GM18861 (cell line): ENCODE results near the gene SARDH.

Source experiments
- ATAC-seq: cut with Tn5 transposase; IDR thresholded peaks from one replicate; pipeline ENCODE4 v1.9.1; 2021; ENCODE audit not compliant: unreplicated experiment

Gene SARDH

DNA sequence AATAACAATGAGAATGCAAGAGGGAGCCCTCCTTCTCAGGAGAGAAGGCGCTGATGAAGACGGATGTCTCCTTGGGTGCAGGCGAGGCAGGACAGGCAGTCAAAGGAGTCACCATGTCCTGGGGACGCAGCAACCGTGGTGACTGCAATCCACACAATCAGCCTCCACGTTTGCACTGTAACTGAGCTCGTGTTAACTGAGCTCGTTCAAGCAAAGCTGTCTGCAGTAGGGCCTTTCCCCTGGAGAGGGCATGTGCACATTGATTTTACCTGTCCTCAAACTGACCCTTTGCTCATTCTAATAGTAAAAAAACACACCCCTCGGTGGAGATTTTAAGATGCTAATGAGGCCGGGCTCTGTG, 2.8 kb downstream of the SARDH start:
- ATAC-seq = no peak

DNA sequence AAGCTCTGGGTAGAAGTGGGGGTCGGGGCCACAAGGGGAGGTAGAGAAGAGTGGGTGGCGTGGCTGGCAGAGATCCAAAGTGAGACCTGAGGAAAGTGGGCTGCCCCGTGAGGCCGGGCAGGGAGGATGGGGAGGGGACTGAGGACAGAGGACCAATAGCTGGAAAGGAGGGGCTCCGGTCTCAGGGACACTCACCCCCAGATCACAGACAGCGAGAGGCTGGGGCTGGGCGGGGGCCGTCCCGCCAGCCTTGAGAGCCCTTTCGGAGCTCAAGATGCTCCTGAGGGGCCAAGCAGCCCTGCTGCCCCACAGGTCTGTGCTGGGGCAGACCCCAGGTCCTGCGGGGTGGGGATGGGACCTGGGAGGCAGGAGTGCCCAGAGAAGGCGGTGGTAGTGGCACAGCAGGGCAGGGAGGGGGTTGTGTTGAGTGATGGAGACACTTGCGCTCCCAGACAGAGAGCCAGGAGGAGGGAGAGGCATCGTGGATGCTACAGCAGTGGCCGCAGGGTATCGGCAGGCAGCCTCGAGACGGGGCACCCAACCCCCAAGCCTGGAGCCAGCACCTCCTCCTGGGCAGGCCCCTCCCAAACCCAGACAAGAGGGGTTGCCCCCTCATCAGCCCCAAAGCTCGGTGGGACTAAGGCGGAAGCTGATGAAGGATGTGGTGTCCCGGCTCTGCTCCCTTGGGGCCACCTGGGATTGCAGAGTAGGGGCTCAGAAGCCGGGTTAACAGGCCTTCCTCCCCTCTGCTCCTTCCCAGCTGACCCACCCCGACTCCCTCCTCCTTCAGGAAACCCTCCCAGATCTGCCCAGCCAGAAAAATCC, 3.4 kb downstream of the SARDH start:
- ATAC-seq = no peak

DNA sequence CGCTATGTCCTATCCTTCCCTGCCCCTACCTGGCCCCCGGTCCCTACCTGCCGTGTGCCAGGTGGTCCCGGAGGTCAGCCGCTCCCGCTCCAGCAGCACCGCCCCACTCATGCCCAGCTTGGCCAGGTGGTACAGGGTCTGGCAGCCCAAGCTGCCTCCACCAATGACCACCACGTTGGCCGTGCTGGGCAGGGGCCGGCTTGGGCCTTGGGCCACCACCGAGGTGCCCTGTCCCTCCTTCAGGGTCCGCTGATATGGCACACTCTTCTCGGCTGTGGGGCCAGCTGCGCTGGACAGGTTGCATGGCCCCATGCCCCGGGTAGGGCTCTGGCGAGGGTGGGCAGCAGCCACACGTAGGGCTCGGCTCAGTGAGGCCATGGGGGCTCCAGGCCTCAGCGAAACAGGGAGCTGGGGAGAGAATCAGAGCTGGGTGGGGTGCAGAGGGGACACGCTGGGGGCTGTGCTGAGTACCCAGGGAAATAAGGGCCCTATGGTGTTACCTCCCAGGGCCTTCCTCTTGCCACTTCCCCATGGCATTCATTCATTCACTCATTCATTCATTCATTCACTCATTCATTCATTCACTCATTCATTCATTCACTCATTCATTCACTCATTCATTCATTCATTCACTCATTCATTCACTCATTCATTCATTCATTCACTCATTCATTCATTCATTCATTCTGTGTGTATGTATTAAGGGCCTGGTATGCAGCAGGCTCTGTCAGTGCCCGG, 4.2 kb downstream of the SARDH start:
- ATAC-seq = no peak

DNA sequence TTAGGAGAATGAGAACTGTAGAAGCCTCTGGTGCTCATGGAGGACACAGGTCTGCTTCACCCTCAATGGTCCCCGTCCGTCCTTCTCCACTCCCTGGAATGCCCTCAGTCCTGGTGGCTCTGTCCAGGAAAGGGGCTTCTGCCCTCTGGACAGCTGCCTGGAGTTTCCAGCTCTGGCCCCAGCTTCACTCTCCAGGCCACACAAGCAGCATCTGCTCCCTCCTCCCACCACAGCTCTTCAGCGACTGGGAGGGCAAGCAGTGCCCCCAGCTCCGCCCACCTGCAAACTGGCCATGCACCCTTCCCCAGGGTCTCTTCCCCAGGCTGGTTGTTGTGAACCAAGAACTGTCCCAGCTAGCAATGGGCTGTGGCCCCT, 4.7 kb downstream of the SARDH start:
- ATAC-seq = no peak

DNA sequence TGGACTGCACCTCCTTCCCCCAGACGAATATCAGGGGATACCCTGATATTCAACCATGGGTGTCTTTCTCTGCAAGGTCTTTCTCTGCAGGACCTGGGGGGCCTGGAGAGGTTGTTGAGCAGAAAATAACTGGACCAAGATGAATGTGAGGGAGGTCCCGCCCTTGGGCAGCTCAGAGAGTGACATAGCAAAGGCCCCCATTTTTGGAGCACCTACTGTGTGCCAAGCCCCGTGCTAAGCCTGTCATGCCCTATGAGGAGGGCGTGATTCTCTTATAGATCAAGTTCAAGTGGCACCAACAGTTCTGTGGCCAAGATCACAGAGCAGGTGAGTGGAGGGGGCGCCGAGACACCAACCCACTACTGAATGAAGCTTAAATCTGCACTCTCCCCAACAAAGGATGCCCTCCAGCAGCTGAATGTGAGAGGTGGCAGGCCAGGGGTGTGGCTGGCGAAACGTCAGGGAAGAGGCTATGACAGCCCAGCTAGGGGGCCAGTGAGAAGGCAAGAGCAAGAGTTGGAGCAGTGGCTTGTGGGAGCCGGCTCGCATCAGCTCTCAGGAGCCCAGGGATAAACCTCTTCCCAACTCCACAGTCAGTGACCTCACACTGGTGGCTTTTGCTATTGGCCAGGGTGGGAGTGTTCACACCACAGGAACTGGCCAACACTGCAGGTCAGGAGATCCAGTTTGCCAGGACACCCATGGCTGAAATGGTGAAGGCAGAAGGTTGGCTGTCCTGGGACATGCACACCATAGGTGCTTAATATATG, 5.3 kb downstream of the SARDH start:
- no peak for ATAC-seq

DNA sequence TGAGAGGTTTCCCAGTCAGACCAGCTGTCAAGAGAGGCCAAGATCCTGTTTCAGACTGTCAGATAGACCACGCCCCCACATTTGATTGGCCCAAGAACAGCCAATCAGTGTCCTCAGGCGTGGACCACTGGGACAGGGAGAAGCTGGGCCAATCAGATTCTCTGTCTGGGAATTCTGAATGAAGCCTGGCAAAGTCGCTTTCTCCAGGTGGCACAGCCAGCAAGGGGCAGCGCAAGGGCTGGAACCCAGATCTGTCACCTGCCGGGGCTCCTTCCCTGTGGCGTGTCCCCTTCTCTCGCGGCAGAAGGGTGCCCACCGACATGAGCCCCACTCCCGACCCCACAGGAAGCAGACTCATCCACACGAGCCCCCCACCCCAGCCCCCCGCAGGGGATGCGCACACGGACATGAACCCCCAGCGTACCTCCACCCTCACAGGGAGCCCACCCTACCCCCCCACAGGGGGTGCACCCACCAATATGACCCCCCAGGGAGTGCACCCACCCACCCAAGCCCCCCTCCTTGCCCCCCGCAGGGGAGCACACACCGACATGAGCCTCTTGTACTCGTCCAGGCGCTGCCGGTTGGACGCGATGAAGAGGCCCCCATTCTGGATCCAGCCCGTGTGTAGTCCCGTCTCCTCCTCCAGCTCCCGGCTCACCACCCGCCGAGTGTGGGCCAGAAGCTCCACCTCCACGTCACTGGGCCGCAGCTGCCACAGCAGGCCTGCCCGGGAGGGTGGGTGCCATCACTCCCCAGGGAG, 6.1 kb downstream of the SARDH start:
- no peak for ATAC-seq

DNA sequence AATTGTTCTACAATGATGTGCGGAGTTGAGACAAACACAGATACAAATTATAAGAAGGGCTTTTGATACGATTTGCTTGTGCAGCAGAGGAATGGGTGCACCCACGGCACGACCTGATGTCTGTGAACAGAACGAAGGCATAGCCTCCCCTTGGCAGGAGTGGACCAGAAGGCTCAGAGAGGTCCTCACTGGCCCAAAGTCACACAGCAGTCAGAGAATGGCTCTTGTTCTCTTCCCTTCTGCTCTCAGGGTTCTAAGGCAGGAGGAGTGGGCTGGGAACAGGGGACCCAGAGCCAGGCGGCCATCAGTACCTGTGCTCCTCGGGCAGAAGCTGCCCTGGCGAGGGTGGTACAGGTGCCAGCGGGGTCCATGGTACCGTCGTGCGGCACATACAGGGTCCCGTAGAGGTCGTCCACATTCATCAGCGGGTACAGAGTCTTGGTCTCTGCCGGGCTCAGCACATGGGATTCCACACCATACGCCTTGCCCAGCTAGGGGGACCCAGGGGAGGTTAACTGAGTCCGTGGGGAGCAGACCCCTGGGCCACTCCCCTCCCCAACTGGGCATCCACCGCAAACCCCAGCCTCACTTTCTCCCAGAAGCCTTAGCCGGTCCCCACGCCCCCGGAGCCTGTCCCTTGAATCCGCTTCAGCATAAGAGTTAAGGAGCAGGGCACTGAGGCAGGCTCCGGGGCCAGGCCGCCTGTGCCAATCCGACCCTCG, 7.0 kb downstream of the SARDH start:
- ATAC-seq = no peak

DNA sequence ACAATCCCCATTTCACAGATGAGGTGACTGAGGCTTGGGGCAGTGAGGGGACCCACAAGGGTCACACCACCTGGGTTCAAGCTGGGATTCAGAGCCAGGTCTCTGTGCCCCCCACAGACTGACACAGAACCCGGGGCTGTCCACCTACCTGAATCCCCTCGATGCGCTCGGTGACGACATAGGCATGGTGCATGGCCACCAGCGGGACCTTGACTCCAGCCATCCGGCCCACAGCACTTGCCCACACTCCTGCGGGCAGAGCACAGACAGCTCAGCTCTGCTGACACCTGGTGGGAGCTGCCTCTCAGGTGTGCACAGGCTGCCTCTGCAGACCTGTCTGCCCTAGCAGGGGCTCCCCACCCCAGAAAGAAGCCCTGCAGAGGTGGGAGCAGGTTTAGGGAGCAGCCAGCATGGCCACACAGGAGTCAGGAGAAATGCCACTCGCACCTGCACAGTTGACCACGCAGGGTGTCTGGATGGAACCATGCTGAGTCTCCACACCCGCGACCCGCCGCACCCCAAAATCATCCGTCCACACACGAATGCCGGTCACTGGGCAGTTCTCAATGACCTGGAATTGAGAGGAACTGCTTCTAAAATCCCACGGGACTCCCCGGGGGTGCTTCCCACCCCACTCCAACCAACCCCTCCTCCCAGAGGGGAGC, 8.4 kb downstream of the SARDH start:
- ATAC-seq = no peak

DNA sequence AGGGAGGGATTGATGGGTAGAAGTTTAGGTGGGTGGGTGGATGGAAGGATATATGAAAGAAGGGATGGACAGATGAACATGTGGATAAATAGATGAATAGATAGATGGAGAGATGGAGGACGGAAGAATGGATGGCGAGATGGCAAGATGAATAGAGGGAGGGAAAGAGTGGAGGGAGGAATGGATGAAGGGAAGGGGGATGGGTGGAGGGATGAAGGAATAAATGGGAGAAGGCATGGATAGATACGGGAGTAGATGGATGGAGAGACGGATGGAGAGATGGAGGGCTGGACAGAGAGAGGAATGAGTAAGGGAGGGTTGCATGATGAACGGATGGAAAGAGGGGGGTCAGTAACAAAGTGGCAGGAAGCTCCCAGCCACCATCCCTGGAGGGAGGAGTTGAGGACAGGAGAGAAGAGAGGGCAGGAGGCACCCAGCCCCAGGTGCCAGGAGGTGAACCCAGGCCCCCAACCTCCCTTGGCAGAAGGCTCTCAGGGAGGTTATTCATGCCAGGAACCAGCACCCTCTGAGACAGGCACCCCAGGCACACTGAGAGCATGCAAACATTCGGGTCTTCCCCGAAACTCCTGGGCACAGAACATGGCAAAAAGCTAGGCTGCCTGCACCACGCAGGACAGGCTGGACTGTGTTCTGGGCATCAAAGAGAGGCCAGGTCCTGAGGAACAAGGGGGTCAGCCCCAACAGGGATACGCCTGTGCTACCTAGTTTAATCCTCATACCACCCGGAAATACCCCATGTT, 9.1 kb downstream of the SARDH start:
- ATAC-seq = no peak

DNA sequence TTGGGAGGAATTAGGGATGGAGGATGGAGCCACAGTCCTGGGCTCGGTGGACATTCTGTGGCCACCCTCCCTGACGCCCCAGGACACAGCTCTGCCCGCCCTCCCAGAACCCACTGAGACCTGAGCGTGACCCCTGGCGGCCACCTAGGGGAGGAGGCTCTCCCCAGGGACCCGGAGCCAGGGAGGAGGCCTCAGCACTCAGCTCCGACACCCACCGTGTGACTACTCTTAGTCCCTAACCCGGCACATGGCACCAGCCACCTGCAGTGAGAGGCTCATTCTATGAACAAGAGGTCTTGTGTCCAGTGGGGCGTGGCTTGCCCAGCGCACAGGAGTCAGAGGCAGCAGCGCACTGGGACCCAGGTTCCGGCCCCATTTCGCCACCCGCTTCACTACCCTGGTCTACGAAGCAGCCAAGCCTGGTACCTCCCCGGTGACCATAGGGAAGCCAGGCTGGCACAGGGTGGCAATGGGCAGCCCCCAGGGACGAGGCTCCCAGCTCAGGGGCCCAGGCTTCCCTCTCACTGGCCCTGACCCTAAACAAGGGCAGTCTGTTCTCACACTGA, 10.2 kb downstream of the SARDH start:
- ATAC-seq = no peak

DNA sequence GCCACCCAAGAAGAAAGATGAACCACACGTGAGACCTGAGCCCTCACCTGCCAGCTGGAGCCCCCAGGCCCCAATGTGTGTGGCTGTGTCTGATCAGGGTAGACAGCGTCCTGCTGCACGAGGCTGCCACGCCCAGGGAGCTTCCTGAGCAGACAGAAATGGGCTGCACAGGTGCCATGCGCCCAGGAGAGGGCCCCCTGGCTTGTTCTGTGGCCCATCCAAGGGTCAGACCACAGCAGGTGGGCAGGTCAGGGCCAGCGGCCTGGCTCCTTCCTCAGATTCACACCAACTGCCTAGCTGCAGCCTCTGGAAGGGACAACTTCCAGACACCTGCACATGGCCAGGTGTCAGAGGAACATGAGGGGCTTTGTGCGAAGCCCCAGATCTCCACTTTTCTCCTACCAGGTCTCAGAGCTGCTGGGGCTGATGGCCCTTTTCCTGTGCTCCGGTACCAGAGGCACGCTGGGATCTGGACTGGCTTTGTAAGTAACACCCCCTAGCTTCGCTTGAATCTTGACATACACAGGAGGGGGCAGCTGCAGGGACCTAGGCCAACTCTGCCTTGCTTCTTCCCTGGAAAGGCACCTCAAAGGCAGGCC, 10.8 kb downstream of the SARDH start:
- no peak for ATAC-seq

DNA sequence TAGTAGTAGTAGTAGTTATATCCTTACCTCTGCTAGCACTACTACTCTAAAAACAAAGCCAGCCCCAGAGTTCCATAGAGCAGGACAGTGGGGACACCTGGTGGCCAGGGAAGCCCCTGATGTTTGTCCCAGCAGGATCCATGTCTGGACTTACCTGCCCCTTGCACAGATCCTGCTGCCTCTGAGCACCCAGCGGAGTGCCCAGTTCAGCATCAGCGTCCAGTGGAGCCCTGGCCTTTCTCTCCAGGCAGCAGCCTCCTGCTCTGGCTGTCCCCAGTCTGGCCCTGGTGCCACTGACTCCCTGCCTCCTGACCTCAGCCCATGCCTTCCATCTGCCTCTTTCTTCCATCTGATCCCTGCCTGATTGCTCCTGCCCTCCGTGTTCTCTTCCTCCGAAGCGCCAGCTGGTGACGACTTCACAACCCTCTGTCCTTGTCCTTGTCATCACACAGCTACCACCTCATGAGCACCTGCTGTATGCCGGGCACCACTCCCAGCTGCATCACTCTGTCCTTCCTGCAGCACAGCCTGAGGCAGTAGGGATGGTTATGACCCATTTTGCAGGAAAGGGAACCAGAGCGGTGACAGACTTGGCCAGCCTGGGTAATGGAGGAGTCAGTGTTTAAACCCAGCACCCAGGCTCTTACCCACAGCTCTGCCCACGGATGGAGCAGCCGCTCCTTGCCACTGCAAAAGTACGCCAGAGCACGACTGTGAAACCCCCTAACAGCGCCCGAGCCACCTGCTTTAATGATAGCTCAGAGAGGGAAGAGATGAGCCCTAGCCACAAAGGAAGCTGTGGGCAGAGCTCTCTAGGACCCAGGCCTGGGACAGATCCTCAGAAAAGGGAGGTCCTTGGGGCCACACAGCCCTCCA, 11.5 kb downstream of the SARDH start:
- ATAC-seq = no peak

DNA sequence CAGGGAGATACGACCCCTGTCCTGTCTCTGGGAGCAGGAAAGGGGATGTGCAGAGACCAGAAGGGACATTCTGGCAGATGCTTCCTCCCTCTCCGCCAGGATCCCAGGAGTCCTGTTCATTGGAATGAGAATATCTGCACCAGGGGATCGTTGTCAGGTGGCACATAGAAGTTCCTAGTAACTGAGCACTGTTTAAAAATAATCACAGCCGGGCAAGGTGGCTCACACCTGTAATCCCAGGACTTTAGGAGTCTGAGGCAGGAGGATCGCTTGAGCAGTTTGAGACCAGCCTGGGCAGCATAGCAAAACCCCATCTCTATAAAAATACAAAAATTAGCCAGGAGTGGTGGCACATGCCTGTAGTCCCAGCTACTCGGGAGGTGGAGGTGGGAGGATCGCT, 12.3 kb downstream of the SARDH start:
- no peak for ATAC-seq

DNA sequence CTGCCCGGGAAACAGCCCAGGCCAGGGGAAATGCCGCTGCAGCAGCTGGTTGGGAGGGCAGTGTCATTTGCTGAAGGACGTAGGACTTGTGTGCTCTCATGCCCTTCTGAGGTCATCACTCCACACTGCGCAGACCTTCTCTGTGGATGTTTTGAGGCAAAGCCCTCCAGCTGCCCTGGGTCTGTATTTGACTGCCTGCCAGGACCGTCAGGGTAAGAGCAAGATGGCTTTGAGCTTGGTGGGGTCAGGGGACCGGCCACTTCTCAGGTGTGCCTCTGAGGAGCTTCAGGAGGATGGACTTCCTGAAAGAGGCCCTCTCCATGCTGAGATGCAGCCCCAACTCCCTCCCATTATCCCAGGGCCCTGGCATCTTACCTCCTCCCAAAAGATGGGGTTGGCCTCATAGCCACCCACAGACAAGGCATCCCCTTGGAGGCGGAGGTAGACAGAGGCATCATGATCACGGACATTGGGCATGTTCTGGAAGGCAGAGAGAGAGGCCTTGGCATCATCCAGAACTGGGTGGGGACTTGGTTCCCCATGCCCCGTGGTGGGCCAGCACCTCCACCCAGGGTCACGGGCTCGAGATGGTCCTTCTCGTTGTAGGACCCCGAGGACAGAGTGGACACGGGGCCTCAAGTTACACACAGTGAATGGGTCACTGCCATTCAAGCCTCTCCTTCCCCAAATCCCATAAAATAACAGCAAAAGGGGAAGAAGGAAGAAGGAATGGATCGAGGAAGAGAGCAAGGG, 19.4 kb downstream of the SARDH start:
- ATAC-seq = no peak

DNA sequence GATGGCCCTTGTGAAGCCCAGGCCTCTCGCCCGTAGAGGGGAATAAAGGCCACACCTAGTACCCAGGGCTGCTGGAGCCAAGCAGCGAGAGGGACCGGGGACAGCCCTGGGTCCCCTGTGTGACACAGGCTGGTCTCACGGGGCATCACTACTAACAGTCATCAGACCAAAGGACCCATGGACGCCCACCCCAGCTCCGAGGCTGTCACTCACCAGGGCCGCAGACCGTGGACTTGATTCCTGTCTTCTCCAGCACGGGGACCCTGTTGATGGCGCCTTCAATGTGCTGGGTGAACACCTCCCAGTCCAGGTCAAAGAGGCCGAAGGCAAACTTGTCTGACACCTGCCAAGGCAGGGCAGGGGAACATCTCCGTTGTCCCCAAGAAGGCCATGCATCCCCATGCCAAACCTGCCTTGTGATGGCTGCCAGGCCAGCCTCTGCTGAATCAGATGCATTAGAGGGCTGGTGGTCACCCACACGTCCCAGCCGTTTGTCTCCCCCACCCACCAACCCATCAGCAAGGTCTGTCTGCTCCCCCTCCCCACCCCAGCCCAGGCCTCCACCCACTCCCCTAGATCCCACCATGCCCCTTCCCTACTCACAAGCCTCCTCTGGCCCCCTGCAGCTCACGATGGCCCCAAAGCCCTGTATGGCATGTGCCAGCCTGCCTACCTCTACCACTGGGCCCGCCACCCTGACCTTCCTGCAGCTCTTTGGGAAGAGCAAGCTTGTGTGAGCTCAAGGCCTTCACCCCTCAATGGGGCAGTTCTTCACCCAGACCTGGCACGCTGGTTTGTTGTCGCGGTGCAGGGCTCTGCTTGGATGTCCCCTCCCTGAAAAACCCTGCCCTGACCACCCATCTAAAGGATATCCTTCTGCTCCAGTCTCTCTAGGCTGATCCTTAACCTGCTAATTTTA, 20.8 kb downstream of the SARDH start:
- ATAC-seq = no peak
